SKM-1 treated with dmso at 0.1 percent for 144 hours (cell line): ENCODE measurements around the gene SCART1.
"Not testable (repeated sequence)": the region's sequence is repeated elsewhere in the genome, so short reads cannot be mapped to it uniquely, and the experiment has no call there.

Experiments
- DNase-seq: peaks from one replicate; lab custom pipeline; 2025; ENCODE audit not compliant: unreplicated experiment; lab: John Stamatoyannopoulos, UW

SCART1 gene

DNA sequence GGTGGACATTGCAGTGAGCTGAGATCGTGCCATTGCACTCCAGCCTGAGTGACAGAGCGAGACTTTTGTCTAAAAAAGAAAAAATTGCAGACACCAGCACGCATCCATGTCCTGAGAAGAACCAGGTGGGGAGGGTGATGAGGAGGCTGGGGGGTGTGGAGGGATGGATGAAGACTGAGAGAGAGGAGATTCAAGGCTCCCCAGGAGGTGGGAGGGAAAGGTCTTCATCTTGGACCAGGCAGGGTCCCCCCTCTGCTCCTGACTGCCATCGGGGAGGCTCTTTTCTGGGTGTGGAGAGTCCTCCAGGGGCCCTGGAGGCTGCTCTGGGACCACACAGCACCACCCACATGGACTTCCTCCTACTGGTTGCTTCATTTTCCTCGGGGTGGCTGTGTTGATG is 1.5 kb downstream of the SCART1 start:
- no peak for DNase-seq

GRCh38 chr10:133455611-133456031 is 1.9 kb downstream of the SCART1 start:
- no peak for DNase-seq

DNA sequence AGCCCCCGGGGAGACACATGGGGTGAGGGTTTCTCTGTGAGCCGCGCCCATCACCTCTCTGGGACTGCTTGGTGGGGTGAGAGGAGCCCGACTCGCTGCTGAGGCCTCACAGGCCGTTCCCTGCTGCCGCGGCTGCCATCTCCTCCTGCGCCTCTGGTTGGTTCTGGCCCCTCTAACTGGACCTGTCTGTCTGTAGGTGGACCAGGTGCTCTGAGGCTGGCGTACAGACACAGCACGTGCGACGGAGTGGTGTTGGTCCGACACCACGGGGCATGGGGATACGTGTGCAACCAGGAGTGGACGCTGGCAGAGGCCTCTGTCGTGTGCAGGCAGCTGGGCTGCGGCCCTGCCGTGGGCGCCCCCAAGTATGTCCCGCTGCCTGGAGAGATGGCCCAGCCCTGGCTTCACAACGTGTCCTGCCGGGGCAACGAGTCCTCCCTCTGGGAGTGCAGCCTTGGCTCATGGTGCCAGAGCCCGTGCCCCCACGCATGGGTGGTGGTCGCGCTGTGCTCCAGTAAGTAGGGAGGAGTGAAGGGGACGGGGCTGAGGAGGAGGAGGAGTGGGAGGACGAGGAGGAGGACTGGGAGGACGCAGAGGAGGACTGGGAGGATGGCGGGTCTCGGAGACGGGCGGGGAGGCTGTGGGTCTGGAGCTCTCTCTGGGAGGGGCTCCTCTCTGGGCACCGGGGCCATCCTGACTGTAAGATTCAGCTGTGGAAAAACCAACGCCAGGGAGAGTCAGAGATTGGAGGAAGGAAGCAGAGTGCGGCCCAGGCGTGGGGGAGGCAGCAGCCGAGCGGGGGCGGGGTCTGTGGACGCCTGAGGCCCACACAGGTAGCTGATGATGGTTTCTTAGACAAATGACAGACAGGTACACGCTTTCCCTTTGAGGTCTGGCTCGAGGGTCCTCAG is 2.6 kb downstream of the SCART1 start:
- no peak for DNase-seq

DNA sequence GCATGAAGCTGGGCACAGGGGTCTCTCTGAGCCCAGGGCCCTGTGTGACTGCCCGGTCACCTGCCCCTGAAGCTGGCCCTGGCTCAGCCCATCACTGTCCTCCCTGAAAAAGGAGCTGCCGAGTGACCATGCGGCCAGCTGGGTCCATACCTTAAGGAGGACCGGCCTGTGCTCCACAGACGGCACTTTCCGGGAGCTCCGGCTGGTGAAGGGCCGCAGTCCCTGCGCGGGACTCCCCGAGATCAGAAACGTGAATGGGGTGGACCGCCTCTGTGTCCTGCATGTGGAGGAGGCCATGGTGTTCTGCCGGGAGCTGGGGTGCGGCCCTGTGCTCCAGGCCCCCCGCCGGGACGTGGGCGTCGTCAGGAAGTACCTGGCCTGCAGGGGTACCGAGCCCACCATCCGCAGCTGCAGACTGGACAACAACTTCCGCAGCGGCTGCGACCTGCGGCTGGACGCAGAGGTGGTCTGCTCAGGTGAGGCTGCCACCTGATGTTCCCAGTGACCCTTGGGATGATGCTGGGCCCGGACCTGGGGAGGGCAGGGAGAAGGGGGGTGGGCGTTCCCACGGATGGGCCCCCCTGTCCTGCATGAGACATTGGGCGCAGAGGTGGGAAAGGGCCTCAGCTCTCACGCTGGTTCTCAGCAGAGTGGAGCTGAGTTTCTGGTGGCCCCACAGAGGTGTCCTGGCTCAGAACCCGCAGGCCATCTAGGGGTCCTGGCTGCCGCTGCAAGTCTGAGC is 3.5 kb downstream of the SCART1 start:
- DNase-seq = no peak

DNA sequence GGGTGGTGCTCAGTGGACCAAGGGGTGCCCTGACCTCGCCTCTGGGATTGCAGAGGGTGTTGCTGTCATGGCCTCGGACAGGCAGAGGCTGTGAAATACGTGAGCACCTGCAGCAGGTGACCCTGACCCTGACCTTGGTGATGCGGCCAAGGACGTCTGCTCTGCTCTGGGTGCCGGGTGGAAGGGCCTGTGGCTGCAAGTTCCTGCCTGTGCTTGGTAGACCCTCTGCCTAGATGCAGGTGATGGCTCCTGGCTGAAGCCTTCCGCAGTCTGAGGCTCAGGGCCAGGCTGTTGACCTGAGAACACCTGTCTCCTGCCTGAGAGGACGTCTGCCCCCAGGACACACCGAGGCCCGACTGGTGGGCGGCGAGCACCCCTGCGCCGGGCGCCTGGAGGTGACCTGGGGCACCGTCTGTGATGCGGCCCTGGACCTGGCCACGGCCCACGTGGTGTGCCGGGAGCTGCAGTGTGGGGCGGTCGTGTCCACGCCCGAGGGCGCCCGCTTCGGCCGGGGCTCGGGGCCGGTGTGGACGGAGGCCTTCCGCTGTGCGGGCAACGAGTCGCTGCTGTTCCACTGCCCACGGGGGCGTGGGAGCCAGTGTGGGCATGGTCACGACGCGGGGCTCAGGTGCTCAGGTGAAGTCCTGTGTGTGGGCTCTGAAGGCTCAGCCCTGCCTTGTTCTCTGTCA is 4.4 kb downstream of the SCART1 start:
- no peak for DNase-seq

DNA sequence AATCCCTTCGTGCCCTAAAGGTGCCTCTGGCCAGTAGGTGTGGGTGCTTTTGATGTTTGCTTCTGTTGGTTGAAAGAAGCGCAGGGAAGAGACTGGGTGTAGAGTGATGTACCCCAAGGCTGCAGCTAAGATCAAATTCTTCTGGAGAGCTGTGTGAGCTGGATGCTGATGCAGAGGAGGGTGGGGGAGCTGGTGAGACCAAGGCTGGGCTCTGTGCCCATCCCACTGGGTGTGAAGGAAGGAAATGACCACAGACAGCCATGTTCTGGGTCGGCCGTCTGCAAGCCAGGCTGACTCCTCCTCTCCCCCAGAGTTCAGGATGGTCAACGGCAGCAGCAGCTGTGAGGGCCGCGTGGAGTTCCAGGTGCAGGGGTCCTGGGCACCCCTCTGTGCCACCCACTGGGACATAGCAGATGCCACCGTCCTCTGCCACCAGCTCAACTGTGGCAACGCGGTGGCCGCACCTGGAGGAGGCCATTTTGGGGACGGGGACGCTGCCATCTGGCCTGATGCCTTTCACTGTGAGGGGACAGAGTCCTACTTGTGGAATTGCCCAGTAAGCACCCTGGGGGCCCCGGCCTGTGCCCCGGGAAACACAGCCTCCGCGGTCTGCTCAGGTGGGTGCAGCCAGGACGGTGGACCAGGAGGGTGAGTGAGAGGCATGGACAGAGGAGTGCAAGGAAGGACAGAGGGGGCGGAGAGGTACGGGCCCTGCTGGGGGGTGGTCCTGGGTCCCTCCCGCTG is 5.1 kb downstream of the SCART1 start:
- no peak for DNase-seq

- DNase-seq = no peak
These were observed 5.9 kb downstream of the SCART1 start for GRCh38 chr10:133459454-133460207.

DNA sequence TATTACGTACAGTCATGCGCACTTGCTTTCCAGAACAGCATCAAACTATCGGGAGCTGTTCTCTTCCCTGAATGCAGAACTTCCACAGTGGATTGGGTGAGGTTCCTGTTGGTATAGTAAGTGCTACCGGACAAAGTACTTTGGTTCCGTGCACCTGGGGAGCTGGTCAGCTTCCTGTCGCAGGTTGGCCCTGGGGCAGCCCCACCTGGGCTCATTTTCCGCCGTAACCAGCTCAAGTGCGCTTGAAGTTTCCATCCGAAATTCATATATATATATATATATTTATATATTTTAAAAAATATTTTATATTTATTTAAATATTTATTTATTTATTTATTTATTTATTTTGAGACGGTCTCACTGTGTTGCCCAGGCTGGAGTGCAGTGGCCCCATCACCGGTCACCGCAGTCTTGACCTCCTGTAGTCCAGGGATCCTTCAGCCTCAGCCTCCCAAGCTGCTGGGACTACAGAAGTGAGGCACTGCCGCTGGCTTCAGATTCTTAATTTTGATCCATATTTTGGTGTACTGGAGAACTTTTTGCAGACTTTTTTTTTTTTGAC is 6.5 kb downstream of the SCART1 start:
- no peak for DNase-seq

DNA sequence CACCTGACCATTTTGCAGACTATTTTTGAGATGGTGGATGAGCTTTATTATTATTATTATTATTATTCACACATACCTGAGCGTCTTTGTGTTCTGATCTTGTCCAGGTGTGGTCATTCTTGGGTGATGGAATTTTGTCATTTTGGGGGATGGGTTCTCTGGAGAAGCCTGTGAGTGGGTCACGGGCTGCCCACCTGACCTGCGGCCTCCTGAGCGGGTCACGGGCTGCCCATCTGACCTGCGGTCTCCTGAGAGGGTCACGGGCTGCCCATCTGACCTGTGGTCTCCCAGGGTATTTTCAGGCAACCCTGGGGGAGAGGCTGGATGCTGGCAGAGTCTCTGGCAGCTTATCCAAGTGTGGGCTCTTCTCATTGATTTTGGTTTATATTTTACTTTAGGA is 7.3 kb downstream of the SCART1 start:
- DNase-seq = no peak

DNA sequence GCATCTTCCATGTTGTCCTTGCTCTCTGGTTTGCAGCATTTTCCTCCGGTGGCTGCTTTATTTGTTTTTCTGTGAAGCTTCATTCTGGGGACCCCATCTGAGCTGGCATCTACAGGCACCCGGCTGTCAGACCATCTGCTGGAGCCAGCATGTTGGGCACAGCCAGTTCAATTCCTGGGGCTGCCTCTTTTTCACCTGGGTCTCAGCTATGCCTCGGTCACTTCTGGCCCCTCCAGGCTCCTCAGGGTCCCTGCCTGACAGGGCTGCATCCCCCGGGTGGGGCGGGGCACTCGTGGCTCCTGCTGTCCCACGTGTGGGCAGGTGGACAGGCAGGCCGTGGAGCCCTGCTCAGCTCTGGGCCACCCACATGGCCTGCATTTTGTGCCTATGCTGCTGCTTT is 8.1 kb downstream of the SCART1 start:
- DNase-seq = no peak

GRCh38 chr10:133462512-133463305 is 9.0 kb downstream of the SCART1 start:
- no peak for DNase-seq

- DNase-seq = no peak
These were observed 10.9 kb downstream of the SCART1 start for GRCh38 chr10:133464582-133465031.

DNA sequence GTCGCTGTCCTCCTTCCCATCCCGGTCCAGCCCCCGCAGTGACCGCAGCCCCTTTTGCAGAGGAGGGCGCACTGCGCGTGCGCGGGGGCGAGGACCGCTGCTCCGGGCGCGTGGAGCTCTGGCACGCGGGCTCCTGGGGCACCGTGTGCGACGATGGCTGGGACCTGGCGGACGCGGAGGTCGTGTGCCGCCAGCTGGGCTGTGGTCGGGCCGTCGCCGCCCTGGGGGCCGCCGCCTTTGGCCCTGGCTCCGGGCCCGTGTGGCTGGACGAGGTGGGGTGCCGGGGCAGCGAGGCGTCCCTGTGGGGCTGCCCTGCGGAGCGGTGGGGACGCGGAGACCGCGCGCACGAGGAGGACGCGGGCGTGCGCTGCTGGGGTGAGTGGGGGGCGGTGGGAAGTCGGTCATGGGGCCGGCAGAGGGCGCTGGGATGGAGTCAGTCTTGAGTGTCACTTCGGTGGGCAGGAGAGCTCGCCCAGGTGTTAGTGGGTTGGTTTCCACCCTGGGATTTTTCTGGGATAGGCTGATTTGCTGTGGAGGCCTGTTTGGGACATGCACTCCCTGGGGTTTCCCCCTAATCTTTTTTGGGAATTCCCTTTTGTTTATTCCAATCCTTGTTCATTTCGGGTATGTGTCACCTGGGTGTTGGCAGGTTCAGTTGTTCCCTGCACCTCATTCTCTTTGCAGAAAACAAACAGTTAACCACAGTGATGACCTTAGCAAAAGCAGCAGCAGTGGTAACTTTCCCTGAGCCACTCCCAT is 11.6 kb downstream of the SCART1 start:
- no peak for DNase-seq

DNA sequence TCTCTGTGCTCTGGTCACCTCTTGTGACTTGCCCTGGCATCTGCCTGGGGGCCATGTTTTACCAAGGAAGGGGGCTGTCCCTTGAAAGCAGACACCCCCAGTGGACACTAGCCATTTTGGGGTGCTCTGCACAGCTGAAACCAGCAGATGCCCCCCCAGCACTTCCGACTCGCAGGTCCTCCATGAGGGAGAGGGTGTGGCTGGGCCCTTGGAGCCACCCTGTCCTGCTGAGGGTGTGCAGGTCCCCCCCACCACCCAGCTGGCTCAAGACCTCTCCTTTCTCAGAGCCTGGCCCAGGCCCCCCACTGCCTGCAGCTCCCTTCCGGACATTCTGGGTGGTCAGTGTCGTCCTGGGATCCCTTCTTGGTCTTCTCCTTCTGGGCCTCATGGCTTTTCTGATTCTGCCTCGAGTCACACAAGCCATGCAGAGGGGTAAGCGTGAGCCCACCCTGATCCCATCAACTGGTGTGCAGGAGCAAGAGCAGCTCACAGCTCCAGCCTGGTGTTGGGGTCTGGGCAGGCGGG is 12.3 kb downstream of the SCART1 start:
- DNase-seq = no peak

DNA sequence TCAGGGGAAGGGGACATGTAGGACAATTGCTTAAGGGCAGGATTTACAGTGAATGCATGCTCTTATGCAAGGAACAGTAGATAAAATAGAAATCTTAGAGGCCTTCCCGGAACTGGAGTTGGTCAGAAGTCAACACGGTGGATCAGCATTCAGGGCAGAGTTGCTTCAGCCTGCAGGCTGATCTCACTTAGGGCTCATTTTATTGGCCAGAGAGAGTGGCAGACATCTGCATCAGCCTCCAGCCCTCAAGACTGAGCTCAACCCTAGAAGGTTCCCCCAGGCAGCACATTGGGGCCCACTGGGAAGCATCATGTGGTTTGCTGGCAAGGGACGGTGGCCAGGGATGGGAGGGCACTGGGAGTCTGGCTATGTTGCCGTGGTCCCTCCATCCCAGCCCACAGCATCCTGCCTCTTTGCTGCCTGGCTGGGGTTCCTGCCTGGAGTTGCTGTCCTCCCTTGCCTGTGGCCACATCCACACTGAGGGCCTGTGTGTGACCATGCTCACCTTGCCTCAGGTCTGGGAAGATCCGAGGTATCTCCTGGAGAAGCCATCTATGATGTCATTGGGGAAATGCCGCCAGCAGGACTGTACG is 13.0 kb downstream of the SCART1 start:
- DNase-seq = no peak

GRCh38 chr10:133467286-133467911 is 13.7 kb downstream of the SCART1 start:
- DNase-seq = no peak

GRCh38 chr10:133469205-133469604 is 15.5 kb downstream of the SCART1 start:
- not testable (repeated sequence) for DNase-seq
